Vagina (tissue), 2 donors: ENCODE data around the gene ZFYVE9. TPM values are rescaled to one million over a fixed set of nuclear protein-coding genes. Genes with fewer than 3 reads are reported as not detected.

Experiments
- DNase-seq, 2 donors: peaks; one replicate each; pipeline ENCODE4 v3.0.0-alpha.2; 2017; ENCODE audit errors: extremely low spot score in 2 of 2
- H3K27ac ChIP-seq: fragments of 200-600 bp; sonication (generic); one replicate; pipeline ENCODE4 v1.5.1; 2019
- H3K27me3 ChIP-seq: fragments of 200-600 bp; sonication (generic); one replicate; pipeline ENCODE4 v1.5.1; 2019
- H3K36me3 ChIP-seq, 2 donors: fragments of 200-600 bp; sonication (generic); one replicate each; pipeline ENCODE4 v1.5.1; 2017 to 2019
- H3K4me1 ChIP-seq: fragments of 200-600 bp; sonication (generic); one replicate; pipeline ENCODE4 v1.5.1; 2019
- H3K4me3 ChIP-seq, 2 donors: fragments of 200-600 bp; sonication (generic); 1 replicate in 1 of 2; 2 replicates in 1 of 2; pipeline ENCODE4 v1.5.1; 2016 to 2019
- H3K9me3 ChIP-seq: fragments of 200-600 bp; sonication (generic); one replicate; pipeline ENCODE4 v1.5.1; 2019
- CTCF ChIP-seq, 3 experiments: fragments of 450-650 bp in 2 of 3; fragments of 200-600 bp in 1 of 3; sonication (generic) in 1 of 3; IDR thresholded peaks; one replicate each; pipeline ENCODE4 v1.5.1; 2017 to 2019; ENCODE audit warnings: antibody characterized with exemption in 3 of 3, mild to moderate bottlenecking in 2 of 3, moderate library complexity in 2 of 3
- POLR2A ChIP-seq, 2 donors: fragments of 450-650 bp; IDR thresholded peaks; one replicate each; pipeline ENCODE4 v1.6.1; 2017; ENCODE audit warnings: antibody characterized with exemption in 2 of 2, mild to moderate bottlenecking in 2 of 2, moderate library complexity in 2 of 2
- POLR2AphosphoS5 ChIP-seq, 2 donors: sonication (generic); formaldehyde crosslinking; IDR thresholded peaks; one replicate each; pipeline ENCODE4 v1.9.0; 2017; ENCODE audit warnings: antibody characterized with exemption in 2 of 2, mild to moderate bottlenecking in 2 of 2, low read depth in 1 of 2; ENCODE audit not compliant: insufficient read depth in 1 of 2
- intact Hi-C: fragments of 100-400 bp; cut with DNase I; formaldehyde crosslinking; loops from one replicate; pipeline ENCODE4 v1.15.1; 2023
- total RNA-seq: library from RNA; depleted of rRNA; stranded (reverse); fragments of >200 nt; gene quantifications from one replicate; pipeline ENCODE4 v1.2.3, GENCODE V29; 2016

Gene ZFYVE9
- total RNA-seq, 1 donor from 2014 or later, result 30.2 TPM

GRCh38 chr1:52332411-52332810, 190.5 kb downstream of the ZFYVE9 start:
- H3K4me1 ChIP-seq, result no peaks in the 10 kb centered on the region
- no peak overlapping the region for H3K4me3 ChIP-seq
- H3K27me3 ChIP-seq, result no peaks in the 10 kb centered on the region

GRCh38 chr1:52334906-52335528, 193.1 kb downstream of the ZFYVE9 start:
- Histone ChIP-seq H3K27me3 (no peaks in the 10 kb centered on the region), H3K9me3 (no peaks in the 10 kb centered on the region), H3K36me3 (peaks cover 0 to 12% of the 10 kb centered on the region in 2 donors), H3K4me3 (no peak overlapping the region), H3K4me1 (no peaks in the 10 kb centered on the region), H3K27ac (no peak overlapping the region)
- no peak for DNase-seq
- TF ChIP-seq CTCF (IDR thresholded peaks at IDR 0.05) (no peak), POLR2AphosphoS5 (IDR thresholded peaks at IDR 0.05; ENCODE audit: insufficient read depth in 1 of 2, low read depth in 1 of 2) (no peak)
- intact Hi-C loops, result no loop called here

More at GRCh38 chr1:52332411-52332810, 190.5 kb downstream of the ZFYVE9 start:
- no peak for DNase-seq
- H3K27ac ChIP-seq, result no peak overlapping the region
- intact Hi-C loops, result no loop called here
- TF ChIP-seq POLR2A (IDR thresholded peaks at IDR 0.05) (no peak), POLR2AphosphoS5 (IDR thresholded peaks at IDR 0.05; ENCODE audit: insufficient read depth in 1 of 2, low read depth in 1 of 2) (no peak), CTCF (IDR thresholded peaks at IDR 0.05) (no peak)
- peaks cover 0 to 7% of the 10 kb centered on the region in 2 donors for H3K36me3 ChIP-seq
- H3K9me3 ChIP-seq, result no peaks in the 10 kb centered on the region

GRCh38 chr1:52337439-52337838, 195.6 kb downstream of the ZFYVE9 start:
- DNase-seq, result no peak
- Histone ChIP-seq H3K4me1 (no peaks in the 10 kb centered on the region), H3K27ac (no peak overlapping the region), H3K9me3 (no peaks in the 10 kb centered on the region), H3K27me3 (no peaks in the 10 kb centered on the region), H3K4me3 (no peak overlapping the region), H3K36me3 (peaks cover 0 to 12% of the 10 kb centered on the region in 2 donors)
- intact Hi-C loops, result no loop called here
- no peak for TF ChIP-seq CTCF (IDR thresholded peaks at IDR 0.05)
- no peak for TF ChIP-seq POLR2A (IDR thresholded peaks at IDR 0.05)
- no peak for TF ChIP-seq POLR2AphosphoS5 (IDR thresholded peaks at IDR 0.05; ENCODE audit: insufficient read depth in 1 of 2, low read depth in 1 of 2)

- H3K4me1 ChIP-seq, result no peaks in the 10 kb centered on the region
- H3K27me3 ChIP-seq, result no peaks in the 10 kb centered on the region
- no peaks in the 10 kb centered on the region for H3K9me3 ChIP-seq
- no peak overlapping the region for H3K4me3 ChIP-seq
- no peak for DNase-seq
- intact Hi-C loops, result no loop called here
- peaks cover 0 to 5% of the 10 kb centered on the region in 2 donors for H3K36me3 ChIP-seq
- no peak overlapping the region for H3K27ac ChIP-seq
- no peak for TF ChIP-seq CTCF (IDR thresholded peaks at IDR 0.05)
- TF ChIP-seq POLR2A (IDR thresholded peaks at IDR 0.05), result no peak
- TF ChIP-seq POLR2AphosphoS5 (IDR thresholded peaks at IDR 0.05; ENCODE audit: insufficient read depth in 1 of 2, low read depth in 1 of 2), result no peak
Measured at GRCh38 chr1:52341655-52342260, 199.9 kb downstream of the ZFYVE9 start.

- no peaks in the 10 kb centered on the region for H3K36me3 ChIP-seq
- intact Hi-C loops, result no loop called here
Measured at GRCh38 chr1:52343979-52344378, 202.1 kb downstream of the ZFYVE9 start.

More at GRCh38 chr1:52343979-52344378, 202.1 kb downstream of the ZFYVE9 start:
- no peak for DNase-seq
- H3K27ac ChIP-seq, result no peak overlapping the region
- H3K4me1 ChIP-seq, result no peaks in the 10 kb centered on the region
- no peaks in the 10 kb centered on the region for H3K9me3 ChIP-seq
- no peak for TF ChIP-seq POLR2AphosphoS5 (IDR thresholded peaks at IDR 0.05; ENCODE audit: insufficient read depth in 1 of 2, low read depth in 1 of 2)
- TF ChIP-seq POLR2A (IDR thresholded peaks at IDR 0.05), result no peak
- no peak for TF ChIP-seq CTCF (IDR thresholded peaks at IDR 0.05)
- H3K4me3 ChIP-seq, result no peak overlapping the region
- no peaks in the 10 kb centered on the region for H3K27me3 ChIP-seq
